Heart right ventricle (tissue), 16 donors: ENCODE results near the gene JAK1. TPM values are rescaled to one million over a fixed set of nuclear protein-coding genes. Genes with fewer than 3 reads are reported as not detected.
A peak's percentile ranks its signal among the peaks of the same experiment; 100 is the strongest.

Experiments used
- ATAC-seq, 8 donors: fragments of 200-7000 bp; cut with Tn5 transposase; one replicate each; pipeline ENCODE4 v1.9.1; 2020; ENCODE audit warnings: mild to moderate bottlenecking in 8 of 8, moderate library complexity in 8 of 8, moderate number of reproducible peaks in 1 of 8
- DNase-seq, 2 donors: peaks; one replicate each; pipeline ENCODE4 v3.0.0-alpha.2; 2020
- H3K27ac ChIP-seq, 10 donors: fragments of 200-600 bp; sonication (generic) in 2 of 10; one replicate each; pipeline versions ENCODE4 v1.5.0 to v1.8.0; 2020 to 2022; ENCODE audit warnings: mild to moderate bottlenecking in 3 of 10
- H3K27me3 ChIP-seq, 7 donors: fragments of 200-600 bp; one replicate each; pipeline ENCODE4 v1.8.0; 2021 to 2022; ENCODE audit warnings: mild to moderate bottlenecking in 2 of 7
- H3K36me3 ChIP-seq, 9 donors: fragments of 200-600 bp; sonication (generic) in 1 of 9; one replicate each; pipeline versions ENCODE4 v1.5.0 to v1.8.0; 2020 to 2022; ENCODE audit warnings: mild to moderate bottlenecking in 2 of 9
- H3K4me1 ChIP-seq, 9 donors: fragments of 200-600 bp; sonication (generic) in 1 of 9; one replicate each; pipeline versions ENCODE4 v1.5.0 to v1.8.0; 2020 to 2022; ENCODE audit warnings: mild to moderate bottlenecking in 4 of 9
- H3K4me3 ChIP-seq, 10 donors: fragments of 200-600 bp; sonication (generic) in 2 of 10; one replicate each; pipeline versions ENCODE4 v1.5.0 to v1.8.0; 2020 to 2022; ENCODE audit warnings: mild to moderate bottlenecking in 7 of 10, moderate library complexity in 2 of 10
- H3K9me3 ChIP-seq, 11 donors: fragments of 200-600 bp in 10 of 11; sonication (generic) in 2 of 11; one replicate each; pipeline versions ENCODE4 v1.5.0 to v1.8.0; 2013 to 2022; ENCODE audit warnings: mild to moderate bottlenecking in 2 of 11, control low read depth in 1 of 11, moderate library complexity in 1 of 11
- CTCF ChIP-seq, 9 donors: fragments of 200-600 bp; sonication (generic) in 2 of 9; IDR thresholded peaks; one replicate each; pipeline versions ENCODE4 v1.5.0 to v1.8.0; 2021 to 2022; ENCODE audit warnings: antibody characterized with exemption in 9 of 9, mild to moderate bottlenecking in 5 of 9, moderate library complexity in 1 of 9
- WGBS, 2 donors: extraction: QIAGEN DNeasy Blood & Tissue Kit; methylation state at CpG; one replicate each; pipeline ENCODE4 v1.1.7; 2013; ENCODE audit warnings: inconsistent platforms in 1 of 2; 5-methylcytosine and 5-hydroxymethylcytosine counted together
- intact Hi-C, 10 donors: fragments of 100-400 bp; cut with DNase I; formaldehyde crosslinking; loops; one replicate each; pipeline versions ENCODE4 v1.11.1 to v1.14.2; 2022
- polyA plus RNA-seq, 2 donors: library from polyadenylated mRNA; stranded (reverse); fragments of 200-250 nt; gene quantifications; one replicate each; pipeline ENCODE4 v1.2.3, GENCODE V29; 2013
- total RNA-seq, 10 donors: library from RNA; stranded (reverse); fragmentation: NEBNext Ultra II Directional in 3 of 10; extraction: Animal tissue kit (Norgen Biotek cat#: 25700) in 3 of 10; gene quantifications; one replicate each; pipeline versions ENCODE4 v1.2.1 to v1.2.4, GENCODE V29; 2021 to 2023
- donor health status: Arrhythmogenic right ventricular cardiomyopathy.
- donor health status: ischemic (EF 13 %, LVEDD 7.1; RV severe dilation, severe dysfunction).
- donor health status: healthy with polysubstance abuse.
- donor health status: DM: no; HTN: yes; CAD: no.
- donor health status: DM: no; HTN: no; CAD: no.
- donor health status: ischemic (EF 25% LVEDD 6.9; RV normal size, moderate dysfunction).
- donor health status: ischemic (EF 25% LVEDD 5.7; RV mildly dilated, moderate dysfunction).
- donor health status: healthy.
- donor health status: DM: yes; HTN: yes; CAD: no.
- donor health status: Ischemic cardiomyopathy.
- donor health status: ischemic (EF 35%, LVEDD 5.7; RV mildly dilated, moderate dysfunction).
- donor health status: nonischemic (EF 11% LVEDD 7.7; RV severe dilation, severe dysfunction).
- donor health status: DM: yes; HTN: yes; CAD: no.
- donor health status: PGD.
- donor health status: ischemic (EF 29% LVEDD 5.4; RV normal size, mild dysfunction).
- donor health status: nonischemic (EF 23%, LVEDD 6.1; RV moderate dilation, normal function).

The JAK1 gene
- total and polyA plus RNA-seq, 12 donors: 20.1 to 122 (median 81.3) TPM

- no peak for TF ChIP-seq CTCF (IDR thresholded peaks at IDR 0.05)
- 91 to 93% methylated on average over 5 of the region's 5 CpGs for WGBS, 2 donors
Measured at GRCh38 chr1:64995316-64995715, 29.0 kb upstream of the JAK1 start.

GRCh38 chr1:64986903-64987871 is 20.8 kb upstream of the JAK1 start:
- H3K27ac ChIP-seq: no peak overlapping the region
- peak in 2 of 8 donors; percentile 18 to 24 for ATAC-seq
- TF ChIP-seq CTCF (IDR thresholded peaks at IDR 0.05): no peak

More at GRCh38 chr1:64995316-64995715, 29.0 kb upstream of the JAK1 start:
- no peak overlapping the region for H3K4me3 ChIP-seq
- no peaks in the 10 kb centered on the region for H3K27me3 ChIP-seq
- peaks cover 0 to 4% (median 0%) of the 10 kb centered on the region in 9 donors for H3K4me1 ChIP-seq
- ATAC-seq (no peak), DNase-seq (no peak)
- peaks cover 0 to 17% (median 0%) of the 10 kb centered on the region in 9 donors for H3K36me3 ChIP-seq
- intact Hi-C loops: no loop called here
- H3K9me3 ChIP-seq: peaks cover 0 to 23% (median 11%) of the 10 kb centered on the region in 11 donors
- no peak overlapping the region for H3K27ac ChIP-seq

DNA sequence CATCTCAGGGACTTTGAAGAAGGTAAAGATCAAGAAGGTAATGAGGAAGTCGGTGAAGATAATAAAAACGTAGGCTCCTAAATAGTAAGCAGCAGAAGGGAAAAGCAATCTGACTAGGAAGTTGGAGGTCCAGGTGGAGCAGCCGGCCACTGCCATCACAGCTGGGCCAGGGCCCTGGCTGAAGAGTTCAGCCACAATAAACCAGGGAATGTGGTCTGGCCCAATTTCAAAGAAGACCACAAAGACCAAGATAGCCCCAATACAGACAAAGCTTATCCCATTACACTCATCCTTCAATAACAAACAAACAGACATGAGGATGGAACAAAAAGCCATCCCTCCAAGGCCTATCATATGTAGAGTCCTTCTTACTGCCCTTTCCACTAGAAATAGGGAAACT is 18.4 kb upstream of the JAK1 start:
- 94 to 96% methylated on average over 3 of the region's 3 CpGs for WGBS, 2 donors
- H3K27me3 ChIP-seq: no peaks in the 10 kb centered on the region
- intact Hi-C loops: no loop called here
- ATAC-seq (no peak), DNase-seq (no peak)
- TF ChIP-seq CTCF (IDR thresholded peaks at IDR 0.05): no peak
- no peak overlapping the region for H3K4me3 ChIP-seq
- H3K9me3 ChIP-seq: no peaks in the 10 kb centered on the region
- H3K4me1 ChIP-seq: peaks cover 0 to 9% (median 0%) of the 10 kb centered on the region in 9 donors
- peaks cover 0 to 50% (median 0%) of the 10 kb centered on the region in 9 donors for H3K36me3 ChIP-seq
- H3K27ac ChIP-seq: no peak overlapping the region

More at GRCh38 chr1:64986903-64987871, 20.8 kb upstream of the JAK1 start:
- 82 to 91% methylated on average over 3 of the region's 3 CpGs for WGBS, 2 donors
- intact Hi-C loops: no loop called here
- Histone ChIP-seq H3K4me1 (peaks cover 0 to 9% (median 0%) of the 10 kb centered on the region in 9 donors), H3K27me3 (no peaks in the 10 kb centered on the region), H3K36me3 (peaks cover 0 to 61% (median 0%) of the 10 kb centered on the region in 9 donors), H3K4me3 (no peak overlapping the region), H3K9me3 (no peaks in the 10 kb centered on the region)
- no peak for DNase-seq

DNA sequence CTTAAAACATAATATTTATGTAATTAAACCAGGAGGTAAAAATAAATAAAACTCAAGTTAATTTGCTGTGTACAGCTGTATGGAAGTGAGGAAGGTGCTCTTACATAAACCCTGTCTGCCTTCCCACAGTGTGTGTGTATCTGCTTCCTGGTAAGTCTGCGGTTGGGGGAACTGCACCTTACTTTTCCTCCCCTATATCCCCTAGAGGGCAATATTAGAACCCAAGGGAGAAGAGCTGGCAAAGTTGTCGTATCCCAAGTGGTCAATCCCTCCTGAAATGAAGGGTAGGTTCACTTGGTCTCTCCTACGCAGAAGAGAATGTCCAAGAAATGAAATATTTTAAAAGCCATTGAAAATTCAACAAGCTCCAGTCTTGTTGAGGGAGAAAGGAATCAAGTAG is 17.8 kb upstream of the JAK1 start:
- no peak for DNase-seq
- no peak overlapping the region for H3K27ac ChIP-seq
- H3K36me3 ChIP-seq: peaks cover 0 to 49% (median 4%) of the 10 kb centered on the region in 9 donors
- WGBS, 2 donors: 90 to 92% methylated on average over 3 of the region's 3 CpGs
- TF ChIP-seq CTCF (IDR thresholded peaks at IDR 0.05): no peak
- no peaks in the 10 kb centered on the region for H3K9me3 ChIP-seq
- intact Hi-C loops: no loop called here
- H3K27me3 ChIP-seq: no peaks in the 10 kb centered on the region
- H3K4me3 ChIP-seq: no peak overlapping the region
- ATAC-seq: no peak
- H3K4me1 ChIP-seq: peaks cover 0 to 9% (median 0%) of the 10 kb centered on the region in 9 donors
